Heart right ventricle (tissue), 16 donors: ENCODE measurements around the gene CACNA1C. TPM values are rescaled to one million over a fixed set of nuclear protein-coding genes. Genes with fewer than 3 reads are reported as not detected.

Experiments used
- ATAC-seq, 8 donors: fragments of 200-7000 bp; cut with Tn5 transposase; one replicate each; pipeline ENCODE4 v1.9.1; 2020; ENCODE audit warnings: mild to moderate bottlenecking in 8 of 8, moderate library complexity in 8 of 8, moderate number of reproducible peaks in 1 of 8
- DNase-seq, 2 donors: peaks; one replicate each; pipeline ENCODE4 v3.0.0-alpha.2; 2020
- H3K27ac ChIP-seq, 10 donors: fragments of 200-600 bp; sonication (generic) in 2 of 10; one replicate each; pipeline versions ENCODE4 v1.5.0 to v1.8.0; 2020 to 2022; ENCODE audit warnings: mild to moderate bottlenecking in 3 of 10
- H3K27me3 ChIP-seq, 7 donors: fragments of 200-600 bp; one replicate each; pipeline ENCODE4 v1.8.0; 2021 to 2022; ENCODE audit warnings: mild to moderate bottlenecking in 2 of 7
- H3K36me3 ChIP-seq, 9 donors: fragments of 200-600 bp; sonication (generic) in 1 of 9; one replicate each; pipeline versions ENCODE4 v1.5.0 to v1.8.0; 2020 to 2022; ENCODE audit warnings: mild to moderate bottlenecking in 2 of 9
- H3K4me1 ChIP-seq, 9 donors: fragments of 200-600 bp; sonication (generic) in 1 of 9; one replicate each; pipeline versions ENCODE4 v1.5.0 to v1.8.0; 2020 to 2022; ENCODE audit warnings: mild to moderate bottlenecking in 4 of 9
- H3K4me3 ChIP-seq, 10 donors: fragments of 200-600 bp; sonication (generic) in 2 of 10; one replicate each; pipeline versions ENCODE4 v1.5.0 to v1.8.0; 2020 to 2022; ENCODE audit warnings: mild to moderate bottlenecking in 7 of 10, moderate library complexity in 2 of 10
- H3K9me3 ChIP-seq, 11 donors: fragments of 200-600 bp in 10 of 11; sonication (generic) in 2 of 11; one replicate each; pipeline versions ENCODE4 v1.5.0 to v1.8.0; 2013 to 2022; ENCODE audit warnings: mild to moderate bottlenecking in 2 of 11, control low read depth in 1 of 11, moderate library complexity in 1 of 11
- WGBS, 2 donors: extraction: QIAGEN DNeasy Blood & Tissue Kit; methylation state at CpG; one replicate each; pipeline ENCODE4 v1.1.7; 2013; ENCODE audit warnings: inconsistent platforms in 1 of 2; 5-methylcytosine and 5-hydroxymethylcytosine counted together
- intact Hi-C, 10 donors: fragments of 100-400 bp; cut with DNase I; formaldehyde crosslinking; loops; one replicate each; pipeline versions ENCODE4 v1.11.1 to v1.14.2; 2022
- polyA plus RNA-seq, 2 donors: library from polyadenylated mRNA; stranded (reverse); fragments of 200-250 nt; gene quantifications; one replicate each; pipeline ENCODE4 v1.2.3, GENCODE V29; 2013
- total RNA-seq, 10 donors: library from RNA; stranded (reverse); fragmentation: NEBNext Ultra II Directional in 3 of 10; extraction: Animal tissue kit (Norgen Biotek cat#: 25700) in 3 of 10; gene quantifications; one replicate each; pipeline versions ENCODE4 v1.2.1 to v1.2.4, GENCODE V29; 2021 to 2023
- TF ChIP-seq, protein P1 (sequence below), 9 donors: fragments of 200-600 bp; sonication (generic) in 2 of 9; IDR thresholded peaks; one replicate each; pipeline versions ENCODE4 v1.5.0 to v1.8.0; 2021 to 2022; ENCODE audit warnings: antibody characterized with exemption in 9 of 9, mild to moderate bottlenecking in 5 of 9, moderate library complexity in 1 of 9
- donor health status: Arrhythmogenic right ventricular cardiomyopathy.
- donor health status: ischemic (EF 13 %, LVEDD 7.1; RV severe dilation, severe dysfunction).
- donor health status: healthy with polysubstance abuse.
- donor health status: DM: no; HTN: yes; CAD: no.
- donor health status: DM: no; HTN: no; CAD: no.
- donor health status: ischemic (EF 25% LVEDD 6.9; RV normal size, moderate dysfunction).
- donor health status: ischemic (EF 25% LVEDD 5.7; RV mildly dilated, moderate dysfunction).
- donor health status: healthy.
- donor health status: DM: yes; HTN: yes; CAD: no.
- donor health status: Ischemic cardiomyopathy.
- donor health status: ischemic (EF 35%, LVEDD 5.7; RV mildly dilated, moderate dysfunction).
- donor health status: nonischemic (EF 11% LVEDD 7.7; RV severe dilation, severe dysfunction).
- donor health status: DM: yes; HTN: yes; CAD: no.
- donor health status: PGD.
- donor health status: ischemic (EF 29% LVEDD 5.4; RV normal size, mild dysfunction).
- donor health status: nonischemic (EF 23%, LVEDD 6.1; RV moderate dilation, normal function).

Gene CACNA1C
- total and polyA plus RNA-seq, 12 donors = 19.1 to 222 (median 183) TPM

DNA sequence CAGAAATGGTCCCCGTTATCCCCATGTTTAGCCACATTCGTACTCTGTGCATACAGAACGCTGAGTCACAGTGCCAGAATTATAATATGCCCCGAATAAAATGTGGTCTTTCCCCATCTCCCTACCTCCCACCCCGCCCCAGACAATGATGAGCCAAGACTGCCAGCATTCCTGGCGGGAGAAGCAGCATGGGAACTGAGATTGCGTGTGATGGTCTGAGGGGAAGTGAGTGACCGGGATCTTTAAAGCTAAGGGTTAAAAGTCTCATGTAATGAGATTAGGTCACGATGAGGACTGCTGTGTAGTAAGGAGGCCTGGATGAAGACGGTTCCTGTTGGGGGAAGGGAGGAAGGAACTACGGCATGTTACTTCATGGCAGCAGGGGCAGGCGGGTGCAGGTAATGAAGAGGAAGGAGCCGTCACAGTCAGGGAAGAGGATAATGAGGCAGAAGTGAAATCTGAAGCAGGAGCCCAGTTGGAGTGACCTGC, 498.7 kb downstream of the CACNA1C start:
- Histone ChIP-seq H3K4me1 (peaks cover 0 to 34% (median 15%) of the 10 kb centered on the region in 9 donors), H3K36me3 (peaks cover 0 to 59% (median 3%) of the 10 kb centered on the region in 9 donors), H3K27me3 (no peaks in the 10 kb centered on the region), H3K4me3 (no peak overlapping the region), H3K9me3 (no peaks in the 10 kb centered on the region), H3K27ac (peak overlapping the region in 4 of 10 donors; percentile 3 to 14 (median 6))
- WGBS, 2 donors = 75 to 77% methylated on average over 13 of the region's 13 CpGs
- TF ChIP-seq, protein P1, sequence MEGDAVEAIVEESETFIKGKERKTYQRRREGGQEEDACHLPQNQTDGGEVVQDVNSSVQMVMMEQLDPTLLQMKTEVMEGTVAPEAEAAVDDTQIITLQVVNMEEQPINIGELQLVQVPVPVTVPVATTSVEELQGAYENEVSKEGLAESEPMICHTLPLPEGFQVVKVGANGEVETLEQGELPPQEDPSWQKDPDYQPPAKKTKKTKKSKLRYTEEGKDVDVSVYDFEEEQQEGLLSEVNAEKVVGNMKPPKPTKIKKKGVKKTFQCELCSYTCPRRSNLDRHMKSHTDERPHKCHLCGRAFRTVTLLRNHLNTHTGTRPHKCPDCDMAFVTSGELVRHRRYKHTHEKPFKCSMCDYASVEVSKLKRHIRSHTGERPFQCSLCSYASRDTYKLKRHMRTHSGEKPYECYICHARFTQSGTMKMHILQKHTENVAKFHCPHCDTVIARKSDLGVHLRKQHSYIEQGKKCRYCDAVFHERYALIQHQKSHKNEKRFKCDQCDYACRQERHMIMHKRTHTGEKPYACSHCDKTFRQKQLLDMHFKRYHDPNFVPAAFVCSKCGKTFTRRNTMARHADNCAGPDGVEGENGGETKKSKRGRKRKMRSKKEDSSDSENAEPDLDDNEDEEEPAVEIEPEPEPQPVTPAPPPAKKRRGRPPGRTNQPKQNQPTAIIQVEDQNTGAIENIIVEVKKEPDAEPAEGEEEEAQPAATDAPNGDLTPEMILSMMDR (IDR thresholded peaks at IDR 0.05) = no peak
- intact Hi-C loops = no loop called here
- DNase-seq (no peak), ATAC-seq (peak in 1 of 8 donors; percentile 1)

DNA sequence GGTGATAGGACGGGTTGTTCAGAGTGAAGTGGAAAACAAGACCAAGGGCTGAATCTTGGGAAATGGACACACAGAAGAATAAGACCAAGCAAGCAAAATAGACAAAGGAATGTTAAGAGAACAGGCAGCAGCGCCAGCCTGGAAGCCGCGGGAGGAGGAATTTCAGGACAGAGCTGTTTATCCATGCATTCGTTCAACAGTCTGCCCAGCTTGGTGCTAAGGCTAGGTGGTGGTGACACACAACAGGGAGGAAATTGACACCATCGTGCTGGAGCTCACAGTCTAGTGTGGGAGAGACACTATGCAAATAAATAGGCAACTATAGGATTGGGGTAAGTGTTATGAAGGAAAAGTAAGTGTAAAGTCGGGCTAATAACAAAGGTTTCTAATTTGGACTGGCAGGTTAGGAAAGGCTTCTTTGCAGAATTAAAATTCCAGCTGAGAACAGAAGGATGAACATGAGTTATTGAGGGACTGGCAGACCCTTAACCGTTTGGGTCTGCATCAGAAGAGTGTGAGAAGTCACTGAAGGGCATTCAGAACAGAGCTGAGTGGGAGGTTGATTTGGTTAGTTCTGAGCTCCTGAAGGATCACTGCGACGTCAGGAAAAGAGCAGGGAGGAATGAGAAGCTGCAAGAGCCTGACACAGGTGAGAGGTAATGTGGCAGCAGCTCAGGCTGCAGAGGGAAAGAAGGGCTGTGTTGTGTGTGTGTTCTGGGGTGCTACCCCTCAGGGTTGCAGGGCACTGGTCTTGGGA, 499.4 kb downstream of the CACNA1C start:
- DNase-seq (no peak), ATAC-seq (peak in 4 of 8 donors; percentile 17 to 59 (median 34))
- H3K36me3 ChIP-seq = peaks cover 0 to 60% (median 10%) of the 10 kb centered on the region in 9 donors
- H3K4me1 ChIP-seq = peaks cover 0 to 34% (median 15%) of the 10 kb centered on the region in 9 donors
- no peak overlapping the region for H3K4me3 ChIP-seq
- H3K9me3 ChIP-seq = no peaks in the 10 kb centered on the region
- H3K27ac ChIP-seq = peak overlapping the region in 3 of 10 donors; percentile 3 to 30 (median 14)
- H3K27me3 ChIP-seq = no peaks in the 10 kb centered on the region
- TF ChIP-seq, protein P1 (IDR thresholded peaks at IDR 0.05) = no peak
- WGBS, 2 donors = 57 to 68% methylated on average over 10 of the region's 10 CpGs
- intact Hi-C loops = no loop called here

DNA sequence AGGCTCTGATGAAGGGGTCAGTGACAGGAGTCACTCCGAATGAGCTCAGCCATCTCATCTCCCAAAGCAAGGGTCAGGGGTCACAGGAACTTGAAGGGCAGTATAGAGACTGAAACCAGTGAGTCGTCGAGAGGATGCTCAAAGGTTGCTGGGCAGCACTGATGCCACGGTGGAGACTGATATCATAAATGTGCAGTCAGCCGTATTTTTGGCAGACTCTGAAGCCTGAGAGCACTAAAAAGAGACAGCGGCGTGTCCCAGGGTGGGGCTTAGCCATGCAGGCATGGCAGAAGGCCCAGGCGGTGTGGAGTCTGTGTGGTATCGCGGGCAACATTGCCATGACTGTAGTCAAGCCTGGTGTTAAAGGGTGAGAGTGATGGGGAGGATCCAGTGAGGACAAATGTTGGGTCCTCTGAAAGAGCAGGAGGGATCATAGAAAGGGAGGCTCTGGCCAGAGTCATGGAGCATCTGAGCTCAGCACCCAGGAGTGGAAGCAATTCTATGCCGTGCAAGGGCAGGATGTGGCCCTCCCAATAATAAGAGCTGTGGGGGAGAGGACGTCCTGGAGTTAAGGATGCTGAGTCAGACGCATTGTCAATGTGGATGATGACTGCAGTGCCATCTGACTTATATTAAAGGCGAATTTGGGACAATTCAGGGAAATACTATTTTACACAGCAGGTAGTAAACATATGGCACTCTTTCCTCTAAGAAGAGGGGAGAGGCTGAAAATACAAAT, 500.8 kb downstream of the CACNA1C start:
- Histone ChIP-seq H3K27ac (peak overlapping the region in 3 of 10 donors; percentile 30 to 62 (median 55)), H3K4me3 (no peak overlapping the region), H3K36me3 (peaks cover 0 to 72% (median 11%) of the 10 kb centered on the region in 9 donors), H3K9me3 (no peaks in the 10 kb centered on the region), H3K27me3 (no peaks in the 10 kb centered on the region), H3K4me1 (peaks cover 0 to 38% (median 19%) of the 10 kb centered on the region in 9 donors)
- WGBS, 2 donors = 74 to 75% methylated on average over 14 of the region's 14 CpGs
- intact Hi-C loops = no loop called here
- ATAC-seq (peak in 7 of 8 donors; percentile 26 to 67 (median 53)), DNase-seq (no peak)
- TF ChIP-seq, protein P1 (IDR thresholded peaks at IDR 0.05) = no peak

DNA sequence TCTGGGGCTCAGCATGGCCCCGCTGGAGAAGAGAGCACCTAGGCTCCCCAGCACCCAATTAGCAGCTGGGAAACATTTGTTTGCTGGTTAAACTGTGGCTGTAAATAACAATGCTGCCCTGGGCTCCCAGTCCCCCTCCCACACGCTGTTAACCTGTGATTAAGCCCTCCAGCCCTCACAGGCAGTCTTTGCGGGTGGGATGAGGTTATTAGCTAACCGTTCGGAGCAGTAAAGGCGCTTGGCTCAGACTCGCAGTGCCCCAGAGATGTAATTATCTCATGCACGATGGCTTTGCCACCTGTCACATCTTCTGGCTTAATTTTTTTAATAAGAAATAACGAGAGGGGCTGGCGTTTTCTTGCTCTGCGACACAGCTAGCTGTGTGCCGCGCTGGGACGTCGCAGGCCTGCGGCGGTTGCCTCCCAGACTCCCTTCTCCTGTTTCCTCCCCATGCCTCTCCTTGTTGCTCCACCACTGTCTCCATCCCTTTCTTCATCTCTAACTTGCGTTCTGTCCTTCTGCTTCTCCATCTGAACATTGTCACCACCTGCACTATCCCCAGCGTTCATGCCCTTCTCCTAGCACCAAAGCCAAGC, 502.8 kb downstream of the CACNA1C start:
- DNase-seq (no peak), ATAC-seq (no peak)
- no peaks in the 10 kb centered on the region for H3K27me3 ChIP-seq
- peaks cover 2 to 45% (median 22%) of the 10 kb centered on the region in 9 donors for H3K4me1 ChIP-seq
- TF ChIP-seq, protein P1 (IDR thresholded peaks at IDR 0.05) = no peak
- H3K27ac ChIP-seq = no peak overlapping the region
- 90 to 92% methylated on average over 19 of the region's 19 CpGs for WGBS, 2 donors
- intact Hi-C loops = no loop called here
- H3K36me3 ChIP-seq = peaks cover 0 to 71% (median 8%) of the 10 kb centered on the region in 9 donors
- H3K4me3 ChIP-seq = no peak overlapping the region
- H3K9me3 ChIP-seq = no peaks in the 10 kb centered on the region
